Osteocyte (in vitro differentiated cells): Measurements from ENCODE around the gene GSTP1. TPM values are rescaled to one million over a fixed set of nuclear protein-coding genes. Genes with fewer than 3 reads are reported as not detected.
A peak's percentile ranks its signal among the peaks of the same experiment; 100 is the strongest.

Experiments used
- DNase-seq: peaks from one replicate; pipeline ENCODE4 v3.0.0; 2021; ENCODE audit warnings: mixed read lengths; ENCODE audit not compliant: unreplicated experiment; ENCODE audit errors: extremely low spot score
- H3K27ac Mint-ChIP-seq: one replicate; pipeline ENCODE4 v1.8.0; 2021; ENCODE audit warnings: mild to moderate bottlenecking, mixed read lengths; ENCODE audit not compliant: unreplicated experiment
- H3K27me3 Mint-ChIP-seq: one replicate; pipeline ENCODE4 v1.8.0; 2021; ENCODE audit warnings: mixed read lengths; ENCODE audit not compliant: unreplicated experiment
- H3K36me3 Mint-ChIP-seq: one replicate; pipeline ENCODE4 v1.8.0; 2021; ENCODE audit warnings: mixed read lengths; ENCODE audit not compliant: unreplicated experiment
- H3K4me1 Mint-ChIP-seq: one replicate; pipeline ENCODE4 v1.8.0; 2021; ENCODE audit warnings: mixed read lengths; ENCODE audit not compliant: unreplicated experiment
- H3K4me3 Mint-ChIP-seq: one replicate; pipeline ENCODE4 v1.8.0; 2021; ENCODE audit warnings: mild to moderate bottlenecking, moderate library complexity, mixed read lengths; ENCODE audit not compliant: unreplicated experiment
- H3K9me3 Mint-ChIP-seq: one replicate; pipeline ENCODE4 v1.8.0; 2021; ENCODE audit warnings: mixed read lengths; ENCODE audit not compliant: unreplicated experiment
- long read RNA-seq: library from polyadenylated mRNA; unstranded; transcript quantifications from one replicate; pipeline ENCODE4 v2.0.0, GENCODE V29; 2021
- total RNA-seq: library from RNA; stranded (reverse); gene quantifications from 2 replicates; pipeline ENCODE4 v1.2.1, GENCODE V29; 2021
- TF ChIP-seq, protein P1 (sequence below): fragments of 200-600 bp; sonication (generic); IDR thresholded peaks from 2 replicates; pipeline ENCODE4 v1.5.0; 2021; ENCODE audit warnings: antibody characterized with exemption, mild to moderate bottlenecking, moderate library complexity

Gene GSTP1
- 509 and 544 TPM in 2 replicates for total RNA-seq
- long read RNA-seq, transcript GSTP1-202 (7 exons, 961 nt), result major isoform, 158 of 187 reads
- long read RNA-seq, partial matches to known transcripts, result 22 of 187 reads
- long read RNA-seq, other reads (novel, unspliced or antisense), result 7 of 187 reads

GRCh38 chr11:67583247-67584204, at the start of gene GSTP1:
TSS of gene GSTP1 (plus strand) at chr11:67583812. CDS start at chr11:67583844, 32 bp downstream.
- Mint-ChIP-seq H3K4me3 (peak within 1 kb of the TSS; percentile 97), H3K4me1 (peaks cover 37% of the 10 kb centered on the region), H3K27ac (peak within 1 kb of the TSS; percentile 99), H3K36me3 (peaks cover 22% of the 10 kb centered on the region), H3K9me3 (no peaks in the 10 kb centered on the region), H3K27me3 (peaks cover 32% of the 10 kb centered on the region)
- TF ChIP-seq, protein P1, sequence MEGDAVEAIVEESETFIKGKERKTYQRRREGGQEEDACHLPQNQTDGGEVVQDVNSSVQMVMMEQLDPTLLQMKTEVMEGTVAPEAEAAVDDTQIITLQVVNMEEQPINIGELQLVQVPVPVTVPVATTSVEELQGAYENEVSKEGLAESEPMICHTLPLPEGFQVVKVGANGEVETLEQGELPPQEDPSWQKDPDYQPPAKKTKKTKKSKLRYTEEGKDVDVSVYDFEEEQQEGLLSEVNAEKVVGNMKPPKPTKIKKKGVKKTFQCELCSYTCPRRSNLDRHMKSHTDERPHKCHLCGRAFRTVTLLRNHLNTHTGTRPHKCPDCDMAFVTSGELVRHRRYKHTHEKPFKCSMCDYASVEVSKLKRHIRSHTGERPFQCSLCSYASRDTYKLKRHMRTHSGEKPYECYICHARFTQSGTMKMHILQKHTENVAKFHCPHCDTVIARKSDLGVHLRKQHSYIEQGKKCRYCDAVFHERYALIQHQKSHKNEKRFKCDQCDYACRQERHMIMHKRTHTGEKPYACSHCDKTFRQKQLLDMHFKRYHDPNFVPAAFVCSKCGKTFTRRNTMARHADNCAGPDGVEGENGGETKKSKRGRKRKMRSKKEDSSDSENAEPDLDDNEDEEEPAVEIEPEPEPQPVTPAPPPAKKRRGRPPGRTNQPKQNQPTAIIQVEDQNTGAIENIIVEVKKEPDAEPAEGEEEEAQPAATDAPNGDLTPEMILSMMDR, result peak; percentile 90
- peak; percentile 97 for DNase-seq

- no peaks in the 10 kb centered on the region for H3K4me1 Mint-ChIP-seq
- H3K27me3 Mint-ChIP-seq, result peaks cover 7% of the 10 kb centered on the region
- H3K9me3 Mint-ChIP-seq, result peaks cover 10% of the 10 kb centered on the region
- no peaks in the 10 kb centered on the region for H3K36me3 Mint-ChIP-seq
- no peak overlapping the region for H3K4me3 Mint-ChIP-seq
- DNase-seq, result no peak
- TF ChIP-seq, protein P1, result no peak
- H3K27ac Mint-ChIP-seq, result no peak overlapping the region
Measured at GRCh38 chr11:67534070-67534679, 49.4 kb upstream of the GSTP1 start.

DNA sequence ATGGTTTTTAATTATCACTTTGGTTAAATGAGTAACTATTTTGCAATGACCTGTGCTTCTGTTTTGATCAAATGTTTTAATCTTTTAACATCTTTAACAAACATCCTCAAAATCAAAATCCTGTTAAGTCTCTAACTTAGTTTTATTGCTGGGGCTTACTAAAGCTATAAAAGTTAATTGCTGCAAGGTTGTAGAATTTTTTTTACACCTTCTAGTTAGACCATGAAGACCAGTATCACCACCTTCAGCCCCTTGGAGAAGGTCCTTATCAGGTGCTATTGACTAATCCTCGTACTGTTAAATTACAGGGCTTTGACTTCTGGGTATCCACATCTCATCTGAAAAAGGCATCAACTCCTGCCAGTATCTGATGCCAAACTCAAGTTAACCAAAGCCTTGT, 48.1 kb upstream of the GSTP1 start:
- Mint-ChIP-seq H3K27me3 (peaks cover 4% of the 10 kb centered on the region), H3K27ac (no peak overlapping the region), H3K9me3 (peaks cover 10% of the 10 kb centered on the region), H3K36me3 (no peaks in the 10 kb centered on the region), H3K4me3 (no peak overlapping the region), H3K4me1 (no peaks in the 10 kb centered on the region)
- DNase-seq, result no peak
- TF ChIP-seq, protein P1, result no peak

- Mint-ChIP-seq H3K9me3 (peaks cover 5% of the 10 kb centered on the region), H3K36me3 (no peaks in the 10 kb centered on the region), H3K4me3 (no peak overlapping the region), H3K4me1 (no peaks in the 10 kb centered on the region), H3K27ac (no peak overlapping the region), H3K27me3 (no peaks in the 10 kb centered on the region)
- no peak for DNase-seq
- TF ChIP-seq, protein P1, result no peak
Measured at GRCh38 chr11:67538306-67538705, 45.3 kb upstream of the GSTP1 start.
